Activated naive CD4-positive, alpha-beta T cell treated with anti-CD3 and anti-CD28 coated beads, Interleukin-2, amount 50 U/mL, for 72 hours (primary cell): ENCODE results near the gene IL17C. TPM values are rescaled to one million over a fixed set of nuclear protein-coding genes. Genes with fewer than 3 reads are reported as not detected.
"Not testable (repeated sequence)": the region's sequence is repeated elsewhere in the genome, so short reads cannot be mapped to it uniquely, and the experiment has no call there.

Source experiments
- ATAC-seq, 2 donors: fragments of 150-1000 bp; cut with Tn5 transposase; 2 replicates each; pipeline ENCODE4 v1.10.0; 2021; ENCODE audit warnings: mild to moderate bottlenecking in 2 of 2, moderate library complexity in 2 of 2
- DNase-seq, 2 donors: peaks; one replicate each; pipeline ENCODE4 v3.0.0; 2021 to 2022; ENCODE audit warnings: low spot score in 2 of 2
- H3K27ac Mint-ChIP-seq, 2 donors: one replicate each; pipeline ENCODE4 v1.8.0; 2022; ENCODE audit warnings: mild to moderate bottlenecking in 2 of 2, mixed read lengths in 2 of 2
- H3K36me3 Mint-ChIP-seq, 2 donors: one replicate each; pipeline ENCODE4 v1.8.0; 2022; ENCODE audit warnings: mixed read lengths in 2 of 2
- H3K9me3 Mint-ChIP-seq, 2 donors: one replicate each; pipeline ENCODE4 v1.8.0; 2022; ENCODE audit warnings: mixed read lengths in 2 of 2
- total RNA-seq, 2 donors: library from RNA; stranded (reverse); gene quantifications; one replicate each; pipeline ENCODE4 v1.2.3, GENCODE V29; 2022

Gene IL17C
- total RNA-seq, 2 donors from 2014 or later, result not detected

GRCh38 chr16:88657371-88657770 lies 19.0 kb downstream of the IL17C start:
- Mint-ChIP-seq H3K27ac (no peak overlapping the region), H3K9me3 (no peaks in the 10 kb centered on the region), H3K36me3 (peaks cover 4 to 5% of the 10 kb centered on the region in 2 donors)
- DNase-seq (no peak), ATAC-seq (no peak)

GRCh38 chr16:88658714-88659113 lies 20.3 kb downstream of the IL17C start:
- DNase-seq (no peak), ATAC-seq (no peak)
- Mint-ChIP-seq H3K27ac (no peak overlapping the region), H3K36me3 (peaks cover 4 to 5% of the 10 kb centered on the region in 2 donors), H3K9me3 (no peaks in the 10 kb centered on the region)

GRCh38 chr16:88659160-88659559 lies 20.8 kb downstream of the IL17C start:
- no peak for ATAC-seq
- Mint-ChIP-seq H3K9me3 (no peaks in the 10 kb centered on the region), H3K27ac (no peak overlapping the region), H3K36me3 (peaks cover 4 to 5% of the 10 kb centered on the region in 2 donors)
- no peak for DNase-seq

- peaks cover 0 to 5% of the 10 kb centered on the region in 2 donors for H3K36me3 Mint-ChIP-seq
- H3K27ac Mint-ChIP-seq, result peak overlapping the region in 1 of 2 donors; percentile 92
Measured at GRCh38 chr16:88661468-88661867, 23.1 kb downstream of the IL17C start.

GRCh38 chr16:88662222-88662842 lies 24.0 kb downstream of the IL17C start:
- ATAC-seq, result no peak
- Mint-ChIP-seq H3K27ac (peak overlapping the region; percentile 88 to 92), H3K9me3 (no peaks in the 10 kb centered on the region), H3K36me3 (peaks cover 0 to 5% of the 10 kb centered on the region in 2 donors)
- DNase-seq, result no peak

More at GRCh38 chr16:88661468-88661867, 23.1 kb downstream of the IL17C start:
- ATAC-seq (no peak), DNase-seq (no peak)
- no peaks in the 10 kb centered on the region for H3K9me3 Mint-ChIP-seq

GRCh38 chr16:88662843-88663606 lies 24.7 kb downstream of the IL17C start, which contains the start of gene MVD:
MVD (minus strand) TSS chr16:88663091; CDS start chr16:88663080, 11 bp downstream.
- Mint-ChIP-seq H3K36me3 (peaks cover 0 to 5% of the 10 kb centered on the region in 2 donors), H3K9me3 (no peaks in the 10 kb centered on the region), H3K27ac (peak within 1 kb of the TSS; percentile 90 to 92)
- ATAC-seq (peak; percentile 99), DNase-seq (peak; percentile 95 to 99)

GRCh38 chr16:88665148-88665547 lies 26.8 kb downstream of the IL17C start:
- Mint-ChIP-seq H3K9me3 (no peaks in the 10 kb centered on the region), H3K36me3 (peaks cover 0 to 5% of the 10 kb centered on the region in 2 donors), H3K27ac (no peak overlapping the region)
- ATAC-seq, result no peak
- DNase-seq, result no peak

- Mint-ChIP-seq H3K36me3 (peaks cover 0 to 5% of the 10 kb centered on the region in 2 donors), H3K27ac (no peak overlapping the region), H3K9me3 (no peaks in the 10 kb centered on the region)
- DNase-seq (no peak), ATAC-seq (no peak)
Measured at GRCh38 chr16:88665570-88665969, 27.2 kb downstream of the IL17C start.

GRCh38 chr16:88667461-88667860 lies 29.1 kb downstream of the IL17C start:
- DNase-seq (no peak), ATAC-seq (no peak)
- no peaks in the 10 kb centered on the region for H3K36me3 Mint-ChIP-seq
- H3K9me3 Mint-ChIP-seq, result no peaks in the 10 kb centered on the region
- no peak overlapping the region for H3K27ac Mint-ChIP-seq

GRCh38 chr16:88669493-88669892 lies 31.1 kb downstream of the IL17C start:
- H3K9me3 Mint-ChIP-seq, DNase-seq, H3K27ac Mint-ChIP-seq, H3K36me3 Mint-ChIP-seq, ATAC-seq: not testable (repeated sequence)

- ATAC-seq (no peak), DNase-seq (no peak)
- no peak overlapping the region for H3K27ac Mint-ChIP-seq
- H3K36me3 Mint-ChIP-seq, result no peaks in the 10 kb centered on the region
- H3K9me3 Mint-ChIP-seq, result no peaks in the 10 kb centered on the region
Measured at GRCh38 chr16:88669980-88670379, 31.6 kb downstream of the IL17C start.

GRCh38 chr16:88671806-88672205 lies 33.4 kb downstream of the IL17C start:
- no peak overlapping the region for H3K27ac Mint-ChIP-seq
- H3K9me3 Mint-ChIP-seq, result no peaks in the 10 kb centered on the region
- H3K36me3 Mint-ChIP-seq, result no peaks in the 10 kb centered on the region
- no peak for ATAC-seq
- no peak for DNase-seq

GRCh38 chr16:88672776-88673175 lies 34.4 kb downstream of the IL17C start:
- no peak overlapping the region for H3K27ac Mint-ChIP-seq
- ATAC-seq, result no peak
- H3K36me3 Mint-ChIP-seq, result no peaks in the 10 kb centered on the region
- no peaks in the 10 kb centered on the region for H3K9me3 Mint-ChIP-seq
- no peak for DNase-seq

- no peaks in the 10 kb centered on the region for H3K36me3 Mint-ChIP-seq
- peak overlapping the region in 1 of 2 donors; percentile 29 for H3K27ac Mint-ChIP-seq
Measured at GRCh38 chr16:88673716-88674379, 35.5 kb downstream of the IL17C start.

GRCh38 chr16:88676502-88677242 lies 38.3 kb downstream of the IL17C start:
- no peak for DNase-seq
- no peak for ATAC-seq
- Mint-ChIP-seq H3K36me3 (no peaks in the 10 kb centered on the region), H3K27ac (peak overlapping the region; percentile 9 to 35), H3K9me3 (no peaks in the 10 kb centered on the region)

More at GRCh38 chr16:88673716-88674379, 35.5 kb downstream of the IL17C start:
- DNase-seq, result no peak
- ATAC-seq, result no peak
- no peaks in the 10 kb centered on the region for H3K9me3 Mint-ChIP-seq

GRCh38 chr16:88677721-88678120 lies 39.3 kb downstream of the IL17C start:
- no peak for DNase-seq
- Mint-ChIP-seq H3K36me3 (no peaks in the 10 kb centered on the region), H3K9me3 (no peaks in the 10 kb centered on the region), H3K27ac (peak overlapping the region in 1 of 2 donors; percentile 23)
- no peak for ATAC-seq
